HG02970 (cell line): ENCODE measurements around the gene FLII.

Source experiments
- ATAC-seq: cut with Tn5 transposase; IDR thresholded peaks from one replicate; pipeline ENCODE4 v1.9.1; 2021; ENCODE audit warnings: mild to moderate bottlenecking, moderate library complexity, moderate number of reproducible peaks; ENCODE audit not compliant: unreplicated experiment, low FRiP score

The FLII gene

GRCh38 chr17:18261146-18261515, 2.6 kb upstream of the FLII start:
- ATAC-seq: no peak

- peak; percentile 68 for ATAC-seq
Observed at GRCh38 chr17:18260332-18261145, 2.0 kb upstream of the FLII start, which contains the start of gene MIEF2. TSS of gene MIEF2 (plus strand) at chr17:18260662. CDS start at chr17:18262721, 2,059 bp downstream.

GRCh38 chr17:18259621-18260331, 1.2 kb upstream of the FLII start:
- ATAC-seq: no peak

GRCh38 chr17:18257982-18258355, 569 bp downstream of the FLII start:
- ATAC-seq: no peak

- no peak for ATAC-seq
Observed at GRCh38 chr17:18257268-18257981, 1.1 kb downstream of the FLII start.

- ATAC-seq: no peak
Observed at GRCh38 chr17:18256776-18257175, 1.8 kb downstream of the FLII start.

GRCh38 chr17:18256351-18256750, 2.2 kb downstream of the FLII start:
- no peak for ATAC-seq

GRCh38 chr17:18254888-18255649, 3.5 kb downstream of the FLII start:
- no peak for ATAC-seq

- no peak for ATAC-seq
Observed at GRCh38 chr17:18253947-18254821, 4.4 kb downstream of the FLII start.

GRCh38 chr17:18253187-18253884, 5.2 kb downstream of the FLII start:
- ATAC-seq: no peak

GRCh38 chr17:18252160-18252559, 6.4 kb downstream of the FLII start:
- ATAC-seq: no peak

GRCh38 chr17:18251204-18251603, 7.3 kb downstream of the FLII start:
- ATAC-seq: no peak

GRCh38 chr17:18250708-18251107, 7.8 kb downstream of the FLII start:
- ATAC-seq: no peak

- no peak for ATAC-seq
Observed at GRCh38 chr17:18250259-18250658, 8.3 kb downstream of the FLII start.

- no peak for ATAC-seq
Observed at GRCh38 chr17:18248811-18249210, 9.7 kb downstream of the FLII start.

- no peak for ATAC-seq
Observed at GRCh38 chr17:18248300-18248731, 10.2 kb downstream of the FLII start.

- ATAC-seq: no peak
Observed at GRCh38 chr17:18247613-18248001, 10.9 kb downstream of the FLII start.

- no peak for ATAC-seq
Observed at GRCh38 chr17:18246880-18247612, 11.5 kb downstream of the FLII start.
